ENCODE data around the gene IER3. TPM values are rescaled to one million over a fixed set of nuclear protein-coding genes. Genes with fewer than 3 reads are reported as not detected.

Gene IER3
- total and polyA plus RNA-seq, 4 donors = 1.3 to 8.1 (median 6.7) TPM

- peaks cover 0 to 23% (median 13%) of the 10 kb centered on the region in 4 donors for H3K4me1 ChIP-seq (ENCODE audit: control insufficient read depth in 4 of 4, insufficient read depth in 4 of 4, low read length in 3 of 4)
- H3K36me3 ChIP-seq (ENCODE audit: control insufficient read depth in 4 of 4, insufficient read depth in 3 of 4, low read depth in 1 of 4, low read length in 3 of 4) = peaks cover 17 to 55% (median 47%) of the 10 kb centered on the region in 4 donors
- TF ChIP-seq GABPA (IDR thresholded peaks at IDR 0.05 in 1 of 2, conservative IDR thresholded peaks at IDR 0.05 in 1 of 2) = no peak
- no peak for TF ChIP-seq JUND (IDR thresholded peaks at IDR 0.05)
- TF ChIP-seq NR2F2 (IDR thresholded peaks at IDR 0.05) = no peak
- no peak for TF ChIP-seq RAD21 (IDR thresholded peaks at IDR 0.05)
- TF ChIP-seq MAX (IDR thresholded peaks at IDR 0.05) = no peak
- no peak for TF ChIP-seq CTCF (IDR thresholded peaks at IDR 0.05; ENCODE audit: low read depth, low read length, missing input control)
- TF ChIP-seq ZBTB33 (IDR thresholded peaks at IDR 0.05) = no peak
- TF ChIP-seq SP1 (IDR thresholded peaks at IDR 0.05) = no peak
- no peak for TF ChIP-seq FOXA1 (IDR thresholded peaks at IDR 0.05)
- no peak for TF ChIP-seq TAF1 (conservative IDR thresholded peaks at IDR 0.05)
- TF ChIP-seq YY1 (IDR thresholded peaks at IDR 0.05) = no peak
- TF ChIP-seq HNF4A (conservative IDR thresholded peaks at IDR 0.05) = no peak
- TF ChIP-seq REST (IDR thresholded peaks at IDR 0.05) = no peak
- peak overlapping the region in 1 of 2 donors; percentile 21 for H3K27ac ChIP-seq (ENCODE audit: low read depth in 1 of 2, low read length in 2 of 2)
- no peak overlapping the region for H3K9ac ChIP-seq (ENCODE audit: low read depth in 1 of 2, low read length in 2 of 2)
- no peaks in the 10 kb centered on the region for H3K27me3 ChIP-seq (ENCODE audit: control insufficient read depth in 4 of 4, insufficient read depth in 4 of 4, low read length in 3 of 4)
- 72% methylated on average over 7 of the region's 7 CpGs for WGBS
- H3K9me3 ChIP-seq (ENCODE audit: control insufficient read depth in 4 of 4, low read length in 3 of 4) = no peaks in the 10 kb centered on the region
- no peak overlapping the region for H3K4me3 ChIP-seq (ENCODE audit: low read depth in 1 of 3, low read length in 3 of 3)
- DNase-seq (ENCODE audit: low spot score) = no peak
Measured at GRCh38 chr6:30727920-30728553, 16.3 kb downstream of the IER3 start.

Measured in liver (tissue), 9 donors.